ENCODE data around the gene COPS9.

- TF ChIP-seq SUZ12 (IDR thresholded peaks at IDR 0.05; ENCODE audit: extremely low read depth, insufficient read depth, insufficient read length) (no peak), ZNF274 (IDR thresholded peaks at IDR 0.05; ENCODE audit: low read depth, low read length) (no peak), YY1 (IDR thresholded peaks at IDR 0.05; ENCODE audit: insufficient read depth, insufficient read length) (no peak)
These were observed 30.9 kb upstream of the COPS9 start for GRCh38 chr2:240166761-240167587.

Data from NT2/D1 (cell line).